Esophagus squamous epithelium (tissue), 4 donors: ENCODE results near the gene TFDP2.

ENCODE experiments used
- POLR2A ChIP-seq, 4 donors: fragments of 450-650 bp; IDR thresholded peaks; one replicate each; pipeline ENCODE4 v1.6.1; 2017; ENCODE audit warnings: antibody characterized with exemption in 4 of 4, mild to moderate bottlenecking in 4 of 4, moderate library complexity in 3 of 4
- TF ChIP-seq, protein P1 (sequence below), 6 experiments: fragments of 450-650 bp in 4 of 6; fragments of 200-600 bp in 2 of 6; sonication (generic) in 2 of 6; IDR thresholded peaks; one replicate each; pipeline ENCODE4 v1.5.1; 2016 to 2019; ENCODE audit warnings: antibody characterized with exemption in 6 of 6, mild to moderate bottlenecking in 4 of 6, moderate library complexity in 4 of 6

DNA sequence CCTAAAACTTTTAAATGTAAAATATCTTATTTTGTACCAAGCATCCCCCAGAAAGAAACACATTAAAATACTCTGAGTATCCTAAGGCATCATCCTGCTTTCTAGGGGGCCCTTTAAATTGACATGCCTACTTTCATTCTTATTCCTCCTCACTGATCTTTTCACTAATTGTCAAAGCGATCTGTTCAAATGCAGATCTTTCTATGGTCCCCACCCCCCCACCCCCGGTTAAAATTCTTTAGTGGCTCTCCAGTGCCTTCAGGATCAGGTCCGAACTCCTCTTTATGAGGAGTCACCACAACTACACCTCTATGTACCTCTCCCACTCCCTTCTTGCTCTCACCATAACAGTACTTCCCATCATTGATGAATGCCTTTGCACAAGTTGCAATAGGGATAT lies 19.2 kb upstream of the TFDP2 start:
- TF ChIP-seq, protein P1, sequence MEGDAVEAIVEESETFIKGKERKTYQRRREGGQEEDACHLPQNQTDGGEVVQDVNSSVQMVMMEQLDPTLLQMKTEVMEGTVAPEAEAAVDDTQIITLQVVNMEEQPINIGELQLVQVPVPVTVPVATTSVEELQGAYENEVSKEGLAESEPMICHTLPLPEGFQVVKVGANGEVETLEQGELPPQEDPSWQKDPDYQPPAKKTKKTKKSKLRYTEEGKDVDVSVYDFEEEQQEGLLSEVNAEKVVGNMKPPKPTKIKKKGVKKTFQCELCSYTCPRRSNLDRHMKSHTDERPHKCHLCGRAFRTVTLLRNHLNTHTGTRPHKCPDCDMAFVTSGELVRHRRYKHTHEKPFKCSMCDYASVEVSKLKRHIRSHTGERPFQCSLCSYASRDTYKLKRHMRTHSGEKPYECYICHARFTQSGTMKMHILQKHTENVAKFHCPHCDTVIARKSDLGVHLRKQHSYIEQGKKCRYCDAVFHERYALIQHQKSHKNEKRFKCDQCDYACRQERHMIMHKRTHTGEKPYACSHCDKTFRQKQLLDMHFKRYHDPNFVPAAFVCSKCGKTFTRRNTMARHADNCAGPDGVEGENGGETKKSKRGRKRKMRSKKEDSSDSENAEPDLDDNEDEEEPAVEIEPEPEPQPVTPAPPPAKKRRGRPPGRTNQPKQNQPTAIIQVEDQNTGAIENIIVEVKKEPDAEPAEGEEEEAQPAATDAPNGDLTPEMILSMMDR (IDR thresholded peaks at IDR 0.05), result no peak
- no peak for TF ChIP-seq POLR2A (IDR thresholded peaks at IDR 0.05)
